Measurements from ENCODE around the gene TSEN34.

TSEN34 gene

DNA sequence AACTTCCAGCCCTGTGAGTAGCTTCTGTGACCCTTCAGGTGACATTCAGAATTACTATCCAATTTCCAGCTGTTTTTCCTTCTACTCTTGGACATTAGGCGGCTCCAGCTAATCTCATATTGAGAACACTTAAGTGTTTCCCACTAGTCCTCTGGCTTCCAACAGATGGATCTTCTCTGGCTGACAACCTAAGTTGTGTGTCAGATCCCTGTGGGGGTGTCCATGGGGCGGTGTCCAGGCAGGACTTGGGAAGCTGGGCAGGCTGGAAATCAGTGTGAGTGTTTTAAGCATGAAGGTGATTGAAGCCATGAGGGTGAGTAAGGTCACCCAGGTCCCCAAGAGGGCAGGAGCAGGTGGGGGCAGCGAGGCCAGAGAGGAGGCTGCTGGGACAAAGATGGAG, 43.4 kb upstream of the TSEN34 start:
- TF ChIP-seq, protein P1, sequence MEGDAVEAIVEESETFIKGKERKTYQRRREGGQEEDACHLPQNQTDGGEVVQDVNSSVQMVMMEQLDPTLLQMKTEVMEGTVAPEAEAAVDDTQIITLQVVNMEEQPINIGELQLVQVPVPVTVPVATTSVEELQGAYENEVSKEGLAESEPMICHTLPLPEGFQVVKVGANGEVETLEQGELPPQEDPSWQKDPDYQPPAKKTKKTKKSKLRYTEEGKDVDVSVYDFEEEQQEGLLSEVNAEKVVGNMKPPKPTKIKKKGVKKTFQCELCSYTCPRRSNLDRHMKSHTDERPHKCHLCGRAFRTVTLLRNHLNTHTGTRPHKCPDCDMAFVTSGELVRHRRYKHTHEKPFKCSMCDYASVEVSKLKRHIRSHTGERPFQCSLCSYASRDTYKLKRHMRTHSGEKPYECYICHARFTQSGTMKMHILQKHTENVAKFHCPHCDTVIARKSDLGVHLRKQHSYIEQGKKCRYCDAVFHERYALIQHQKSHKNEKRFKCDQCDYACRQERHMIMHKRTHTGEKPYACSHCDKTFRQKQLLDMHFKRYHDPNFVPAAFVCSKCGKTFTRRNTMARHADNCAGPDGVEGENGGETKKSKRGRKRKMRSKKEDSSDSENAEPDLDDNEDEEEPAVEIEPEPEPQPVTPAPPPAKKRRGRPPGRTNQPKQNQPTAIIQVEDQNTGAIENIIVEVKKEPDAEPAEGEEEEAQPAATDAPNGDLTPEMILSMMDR (IDR thresholded peaks at IDR 0.05; ENCODE audit: poor library complexity, severe bottlenecking), result no peak
- Histone ChIP-seq H3K27ac (ENCODE audit: poor library complexity, severe bottlenecking) (no peak overlapping the region), H3K9me3 (ENCODE audit: severe bottlenecking) (no peaks in the 10 kb centered on the region), H3K4me1 (ENCODE audit: insufficient read depth, poor library complexity, severe bottlenecking) (no peaks in the 10 kb centered on the region), H3K27me3 (ENCODE audit: insufficient read depth, poor library complexity, severe bottlenecking) (no peaks in the 10 kb centered on the region), H3K4me3 (ENCODE audit: severe bottlenecking) (no peak overlapping the region), H3K36me3 (ENCODE audit: low read depth) (peaks cover 94% of the 10 kb centered on the region)
- ATAC-seq (ENCODE audit: low read depth) (no peak), DNase-seq (ENCODE audit: low spot score) (no peak)

GRCh38 chr19:54148158-54148557, 43.0 kb upstream of the TSEN34 start:
- Histone ChIP-seq H3K36me3 (ENCODE audit: low read depth) (peaks cover 94% of the 10 kb centered on the region), H3K27ac (ENCODE audit: poor library complexity, severe bottlenecking) (no peak overlapping the region)

GRCh38 chr19:54149021-54149812, 41.9 kb upstream of the TSEN34 start:
- ATAC-seq (ENCODE audit: low read depth) (no peak), DNase-seq (ENCODE audit: low spot score) (no peak)
- H3K9me3 ChIP-seq (ENCODE audit: severe bottlenecking), result no peaks in the 10 kb centered on the region
- H3K4me1 ChIP-seq (ENCODE audit: insufficient read depth, poor library complexity, severe bottlenecking), result no peaks in the 10 kb centered on the region
- TF ChIP-seq, protein P1 (IDR thresholded peaks at IDR 0.05; ENCODE audit: poor library complexity, severe bottlenecking), result no peak
- no peak overlapping the region for H3K4me3 ChIP-seq (ENCODE audit: severe bottlenecking)
- H3K27ac ChIP-seq (ENCODE audit: poor library complexity, severe bottlenecking), result no peak overlapping the region
- H3K36me3 ChIP-seq (ENCODE audit: low read depth), result peaks cover 94% of the 10 kb centered on the region
- H3K27me3 ChIP-seq (ENCODE audit: insufficient read depth, poor library complexity, severe bottlenecking), result no peaks in the 10 kb centered on the region

More at GRCh38 chr19:54148158-54148557, 43.0 kb upstream of the TSEN34 start:
- Histone ChIP-seq H3K9me3 (ENCODE audit: severe bottlenecking) (no peaks in the 10 kb centered on the region), H3K4me3 (ENCODE audit: severe bottlenecking) (no peak overlapping the region), H3K27me3 (ENCODE audit: insufficient read depth, poor library complexity, severe bottlenecking) (no peaks in the 10 kb centered on the region), H3K4me1 (ENCODE audit: insufficient read depth, poor library complexity, severe bottlenecking) (no peaks in the 10 kb centered on the region)
- TF ChIP-seq, protein P1 (IDR thresholded peaks at IDR 0.05; ENCODE audit: poor library complexity, severe bottlenecking), result no peak
- no peak for DNase-seq (ENCODE audit: low spot score)
- ATAC-seq (ENCODE audit: low read depth), result no peak

- Histone ChIP-seq H3K36me3 (ENCODE audit: low read depth) (peaks cover 94% of the 10 kb centered on the region), H3K4me3 (ENCODE audit: severe bottlenecking) (no peak overlapping the region), H3K9me3 (ENCODE audit: severe bottlenecking) (no peaks in the 10 kb centered on the region), H3K27me3 (ENCODE audit: insufficient read depth, poor library complexity, severe bottlenecking) (no peaks in the 10 kb centered on the region), H3K27ac (ENCODE audit: poor library complexity, severe bottlenecking) (no peak overlapping the region), H3K4me1 (ENCODE audit: insufficient read depth, poor library complexity, severe bottlenecking) (no peaks in the 10 kb centered on the region)
- no peak for ATAC-seq (ENCODE audit: low read depth)
- DNase-seq (ENCODE audit: low spot score), result no peak
- TF ChIP-seq, protein P1 (IDR thresholded peaks at IDR 0.05; ENCODE audit: poor library complexity, severe bottlenecking), result no peak
Observed at GRCh38 chr19:54151362-54152035, 39.6 kb upstream of the TSEN34 start.

DNA sequence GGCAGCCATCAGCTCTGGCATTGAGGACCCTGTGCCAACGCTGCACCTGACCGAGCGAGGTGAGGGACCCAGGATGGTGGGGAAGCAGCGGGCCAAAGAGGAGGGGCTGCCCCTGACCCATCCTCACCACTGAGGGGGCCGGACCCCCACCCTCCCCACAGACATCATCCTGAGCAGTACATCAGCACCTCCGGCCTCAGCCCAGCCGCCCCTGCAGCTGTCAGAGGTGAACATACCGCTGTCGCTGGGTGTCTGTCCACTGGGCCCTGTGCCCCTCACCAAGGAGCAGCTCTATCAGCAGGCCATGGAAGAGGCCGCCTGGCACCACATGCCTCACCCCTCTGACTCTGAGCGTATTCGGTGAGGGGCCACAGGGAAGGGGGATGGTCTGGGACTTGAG, 38.8 kb upstream of the TSEN34 start:
- Histone ChIP-seq H3K36me3 (ENCODE audit: low read depth) (peaks cover 96% of the 10 kb centered on the region), H3K4me3 (ENCODE audit: severe bottlenecking) (no peak overlapping the region), H3K27me3 (ENCODE audit: insufficient read depth, poor library complexity, severe bottlenecking) (no peaks in the 10 kb centered on the region), H3K27ac (ENCODE audit: poor library complexity, severe bottlenecking) (no peak overlapping the region), H3K4me1 (ENCODE audit: insufficient read depth, poor library complexity, severe bottlenecking) (no peaks in the 10 kb centered on the region), H3K9me3 (ENCODE audit: severe bottlenecking) (no peaks in the 10 kb centered on the region)
- ATAC-seq (ENCODE audit: low read depth) (no peak), DNase-seq (ENCODE audit: low spot score) (no peak)
- TF ChIP-seq, protein P1 (IDR thresholded peaks at IDR 0.05; ENCODE audit: poor library complexity, severe bottlenecking), result no peak

Data from RWPE2 (cell line).